Spleen (tissue), 11 donors: ENCODE data around the gene XBP1. TPM values are rescaled to one million over a fixed set of nuclear protein-coding genes. Genes with fewer than 3 reads are reported as not detected.
A peak's percentile ranks its signal among the peaks of the same experiment; 100 is the strongest.
"Not testable (repeated sequence)": the region's sequence is repeated elsewhere in the genome, so short reads cannot be mapped to it uniquely, and the experiment has no call there.

ENCODE experiments used
- DNase-seq: peaks from one replicate; pipeline ENCODE4 v3.0.0-alpha.2; 2020
- H3K27ac ChIP-seq, 8 donors: fragments of 200-600 bp; sonication (generic) in 7 of 8; 1 replicate in 4 of 8; 2 replicates in 4 of 8; pipeline versions ENCODE4 v1.5.0 to v1.8.0; 2016 to 2021; ENCODE audit warnings: inconsistent platforms in 4 of 8, mild to moderate bottlenecking in 4 of 8, moderate library complexity in 1 of 8
- H3K27me3 ChIP-seq, 7 donors: fragments of 200-600 bp; sonication (generic) in 6 of 7; replicated peaks in 1 of 7; 1 replicate in 4 of 7; 2 replicates in 3 of 7; pipeline versions ENCODE4 v1.5.0 to v1.8.0; 2016 to 2021; ENCODE audit warnings: inconsistent platforms in 3 of 7, mild to moderate bottlenecking in 1 of 7
- H3K36me3 ChIP-seq, 6 donors: fragments of 200-600 bp; sonication (generic) in 5 of 6; 1 replicate in 4 of 6; 2 replicates in 2 of 6; pipeline versions ENCODE4 v1.5.0 to v1.8.0; 2016 to 2021; ENCODE audit warnings: inconsistent platforms in 2 of 6
- H3K4me1 ChIP-seq, 6 donors: fragments of 200-600 bp; sonication (generic) in 5 of 6; 1 replicate in 3 of 6; 2 replicates in 3 of 6; pipeline versions ENCODE4 v1.5.0 to v1.8.0; 2016 to 2021; ENCODE audit warnings: inconsistent platforms in 3 of 6
- H3K4me3 ChIP-seq, 8 donors: fragments of 200-600 bp; sonication (generic) in 7 of 8; 1 replicate in 4 of 8; 2 replicates in 4 of 8; pipeline versions ENCODE4 v1.5.0 to v1.8.0; 2016 to 2021; ENCODE audit warnings: inconsistent platforms in 4 of 8, mild to moderate bottlenecking in 4 of 8, moderate library complexity in 2 of 8
- H3K9me3 ChIP-seq, 8 donors: fragments of 200-600 bp; sonication (generic) in 7 of 8; 1 replicate in 4 of 8; 2 replicates in 4 of 8; pipeline versions ENCODE4 v1.5.0 to v1.8.0; 2016 to 2021; ENCODE audit warnings: inconsistent platforms in 4 of 8
- CTCF ChIP-seq, 11 experiments: fragments of 200-600 bp in 7 of 11; fragments of 450-650 bp in 4 of 11; sonication (generic) in 4 of 11; IDR thresholded peaks in 8 of 11; conservative IDR thresholded peaks in 3 of 11; 1 replicate in 7 of 11; 2 replicates in 4 of 11; pipeline versions ENCODE4 v1.4.0 to v1.8.0; 2016 to 2021; ENCODE audit warnings: antibody characterized with exemption in 11 of 11, inconsistent platforms in 4 of 11, mild to moderate bottlenecking in 1 of 11
- POLR2A ChIP-seq, 3 donors: fragments of 450-650 bp; IDR thresholded peaks; one replicate each; pipeline ENCODE4 v1.5.1; 2017; ENCODE audit warnings: antibody characterized with exemption in 3 of 3, mild to moderate bottlenecking in 1 of 3
- POLR2AphosphoS5 ChIP-seq, 3 donors: sonication (generic); formaldehyde crosslinking; IDR thresholded peaks; one replicate each; pipeline ENCODE4 v1.5.1; 2017; ENCODE audit warnings: antibody characterized with exemption in 3 of 3
- WGBS, 5 donors: extraction: QIAGEN DNeasy Blood & Tissue Kit in 3 of 5; methylation state at CpG; one replicate each; pipeline versions ENCODE4 v1.1.5 to v1.1.7; 2013 to 2018; 5-methylcytosine and 5-hydroxymethylcytosine counted together
- intact Hi-C: fragments of 100-400 bp; cut with DNase I; formaldehyde crosslinking; loops from one replicate; pipeline ENCODE4 v1.15.0; 2023; ENCODE audit warnings: low total_unique reads
- polyA plus RNA-seq, 3 donors: library from polyadenylated mRNA; stranded (reverse); fragments of 200-250 nt; gene quantifications; one replicate each; pipeline ENCODE4 v1.2.1, GENCODE V29; 2013
- total RNA-seq, 7 donors: library from RNA; depleted of rRNA in 3 of 7; stranded (reverse); fragments of >200 nt in 3 of 7; fragmentation: NEBNext Ultra II Directional in 4 of 7; extraction: Animal tissue kit (Norgen Biotek cat#: 25700) in 4 of 7; gene quantifications; one replicate each; pipeline versions ENCODE4 v1.1.0 to v1.2.1, GENCODE V29; 2016 to 2021
- donor health status: healthy with polysubstance abuse.
- donor health status: DM: no; HTN: no; CAD: no; lungs with moderate emphysema.
- donor health status: DM: no; HTN: no; CAD: no.
- donor health status: Bipolar disorder and iron deficiency.
- donor health status: healthy.
- donor health status: DM: no; HTN: no; CAD: no.
- donor health status: DM: yes; HTN: yes; CAD: no.

Gene XBP1
- total and polyA plus RNA-seq, 10 donors = 26.8 to 703 (median 219) TPM

- H3K9me3 ChIP-seq = no peaks in the 10 kb centered on the region
- intact Hi-C loops = no loop called here
- WGBS, 5 donors = 62 to 76% (median 68%) methylated on average over 2 of the region's 2 CpGs
- H3K4me3 ChIP-seq = no peak overlapping the region
- no peaks in the 10 kb centered on the region for H3K27me3 ChIP-seq
- DNase-seq = peak; percentile 38
- H3K4me1 ChIP-seq = peaks cover 38 to 87% (median 70%) of the 10 kb centered on the region in 6 donors
- peak overlapping the region in 7 of 8 donors; percentile 37 to 88 (median 86) for H3K27ac ChIP-seq
- TF ChIP-seq POLR2A (IDR thresholded peaks at IDR 0.05) (no peak), POLR2AphosphoS5 (IDR thresholded peaks at IDR 0.05) (peak in 1 of 3 donors; percentile 53)
- H3K36me3 ChIP-seq = no peaks in the 10 kb centered on the region
These were observed 13.6 kb upstream of the XBP1 start for GRCh38 chr22:28813772-28814518.

GRCh38 chr22:28812516-28812915 is 12.1 kb upstream of the XBP1 start:
- intact Hi-C loops = no loop called here
- Histone ChIP-seq H3K27me3 (no peaks in the 10 kb centered on the region), H3K4me1 (peaks cover 35 to 84% (median 60%) of the 10 kb centered on the region in 6 donors), H3K4me3 (no peak overlapping the region), H3K36me3 (no peaks in the 10 kb centered on the region), H3K27ac (peak overlapping the region; percentile 39 to 88 (median 84)), H3K9me3 (no peaks in the 10 kb centered on the region)
- WGBS, 5 donors = 37 to 55% (median 39%) methylated on average over 5 of the region's 5 CpGs
- no peak for TF ChIP-seq CTCF (IDR thresholded peaks at IDR 0.05 in 8 of 11, conservative IDR thresholded peaks at IDR 0.05 in 3 of 11)
- no peak for TF ChIP-seq POLR2AphosphoS5 (IDR thresholded peaks at IDR 0.05)
- TF ChIP-seq POLR2A (IDR thresholded peaks at IDR 0.05) = no peak
- DNase-seq = peak; percentile 35

- DNase-seq = peak; percentile 66
- intact Hi-C loops = no loop called here
- no peaks in the 10 kb centered on the region for H3K9me3 ChIP-seq
- H3K4me3 ChIP-seq = peak overlapping the region in 6 of 8 donors; percentile 7 to 53 (median 20)
- 12 to 24% (median 15%) methylated on average over 13 of the region's 13 CpGs for WGBS, 5 donors
- H3K4me1 ChIP-seq = peaks cover 35 to 82% (median 59%) of the 10 kb centered on the region in 6 donors
- H3K27me3 ChIP-seq = no peaks in the 10 kb centered on the region
- peak in 1 of 3 donors; percentile 71 for TF ChIP-seq POLR2AphosphoS5 (IDR thresholded peaks at IDR 0.05)
- TF ChIP-seq CTCF (IDR thresholded peaks at IDR 0.05 in 8 of 11, conservative IDR thresholded peaks at IDR 0.05 in 3 of 11) = no peak
- no peaks in the 10 kb centered on the region for H3K36me3 ChIP-seq
- peak overlapping the region; percentile 59 to 88 (median 84) for H3K27ac ChIP-seq
These were observed 10.6 kb upstream of the XBP1 start for GRCh38 chr22:28810821-28811491.

GRCh38 chr22:28808716-28809355 is 8.5 kb upstream of the XBP1 start:
- H3K27me3 ChIP-seq = no peaks in the 10 kb centered on the region
- peak overlapping the region in 4 of 8 donors; percentile 7 to 88 (median 87) for H3K27ac ChIP-seq
- no peak overlapping the region for H3K4me3 ChIP-seq
- TF ChIP-seq CTCF (IDR thresholded peaks at IDR 0.05 in 8 of 11, conservative IDR thresholded peaks at IDR 0.05 in 3 of 11) (no peak), POLR2A (IDR thresholded peaks at IDR 0.05) (no peak), POLR2AphosphoS5 (IDR thresholded peaks at IDR 0.05) (no peak)
- intact Hi-C loops = no loop called here
- no peaks in the 10 kb centered on the region for H3K9me3 ChIP-seq
- no peak for DNase-seq
- H3K4me1 ChIP-seq = peaks cover 34 to 66% (median 49%) of the 10 kb centered on the region in 6 donors
- H3K36me3 ChIP-seq = peaks cover 0 to 5% (median 0%) of the 10 kb centered on the region in 6 donors

GRCh38 chr22:28805426-28805825 is 5.1 kb upstream of the XBP1 start:
- WGBS, 5 donors = 83 to 90% (median 87%) methylated on average over 5 of the region's 5 CpGs
- peaks cover 26 to 63% (median 39%) of the 10 kb centered on the region in 6 donors for H3K4me1 ChIP-seq
- intact Hi-C loops, H3K27ac ChIP-seq, H3K4me3 ChIP-seq, H3K36me3 ChIP-seq, DNase-seq, H3K9me3 ChIP-seq, H3K27me3 ChIP-seq: not testable (repeated sequence)
